Adipose tissue (tissue), 3 donors: ENCODE results near the gene MRPL53. TPM values are rescaled to one million over a fixed set of nuclear protein-coding genes. Genes with fewer than 3 reads are reported as not detected.
"Not testable (repeated sequence)": the region's sequence is repeated elsewhere in the genome, so short reads cannot be mapped to it uniquely, and the experiment has no call there.

ENCODE experiments used
- H3K27ac ChIP-seq: one replicate; pipeline ENCODE4 v1.5.1; 2013; ENCODE audit warnings: low read depth, low read length
- WGBS, 3 donors: extraction: QIAGEN DNeasy Blood & Tissue Kit; methylation state at CpG; one replicate each; pipeline ENCODE4 v1.1.7; 2013; 5-methylcytosine and 5-hydroxymethylcytosine counted together
- polyA plus RNA-seq, 3 donors: library from polyadenylated mRNA; stranded (reverse); fragments of 200-250 nt; gene quantifications; one replicate each; pipeline ENCODE4 v1.2.3, GENCODE V29; 2013
- donor health status: healthy with polysubstance abuse.
- donor health status: Bipolar disorder and iron deficiency.
- donor health status: healthy.

Gene MRPL53
- polyA plus RNA-seq, 3 donors = 43.1 to 112 (median 84.6) TPM

- WGBS, 3 donors = 64 to 81% (median 78%) methylated on average over 13 of the region's 13 CpGs
- H3K27ac ChIP-seq = not testable (repeated sequence)
Observed at GRCh38 chr2:74459503-74460118, 12.9 kb downstream of the MRPL53 start.

GRCh38 chr2:74458938-74459363 lies 13.5 kb downstream of the MRPL53 start:
- no peak overlapping the region for H3K27ac ChIP-seq
- 3 to 6% (median 3%) methylated on average over 10 of the region's 10 CpGs for WGBS, 3 donors

- WGBS, 3 donors = 1% methylated on average over 29 to 38 of the region's 38 CpGs
- H3K27ac ChIP-seq = peak within 1 kb of the TSS; percentile 61
Observed at GRCh38 chr2:74458132-74458937, 14.1 kb downstream of the MRPL53 start, which contains the start of gene WBP1. WBP1 (plus strand) TSS chr2:74458438; CDS start chr2:74458603, 165 bp downstream.

GRCh38 chr2:74457549-74458131 lies 14.8 kb downstream of the MRPL53 start:
- WGBS, 3 donors = 0 to 1% (median 0%) methylated on average over 39 to 46 of the region's 46 CpGs
- H3K27ac ChIP-seq = peak overlapping the region; percentile 61

DNA sequence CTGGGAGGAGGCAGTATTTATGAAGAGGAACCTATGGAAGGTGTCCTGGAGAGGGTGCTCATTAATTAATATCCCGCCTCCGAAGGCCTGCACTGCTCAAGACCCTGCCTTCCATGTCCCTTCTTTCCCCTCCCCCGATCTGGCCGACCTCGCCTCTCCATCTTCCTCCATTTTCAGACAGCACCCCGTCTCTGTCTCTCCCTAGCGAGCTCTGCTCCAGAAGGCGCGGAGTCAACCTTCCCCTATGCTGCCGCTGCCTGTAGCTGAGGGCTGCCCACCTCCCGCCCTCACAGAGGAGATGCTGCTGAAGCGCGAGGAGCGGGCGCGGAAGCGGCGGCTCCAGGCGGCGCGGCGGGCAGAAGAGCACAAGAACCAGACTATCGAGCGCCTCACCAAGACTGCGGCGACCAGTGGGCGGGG lies 15.3 kb downstream of the MRPL53 start:
- no peak overlapping the region for H3K27ac ChIP-seq
- 2 to 3% (median 2%) methylated on average over 24 to 27 of the region's 27 CpGs for WGBS, 3 donors

DNA sequence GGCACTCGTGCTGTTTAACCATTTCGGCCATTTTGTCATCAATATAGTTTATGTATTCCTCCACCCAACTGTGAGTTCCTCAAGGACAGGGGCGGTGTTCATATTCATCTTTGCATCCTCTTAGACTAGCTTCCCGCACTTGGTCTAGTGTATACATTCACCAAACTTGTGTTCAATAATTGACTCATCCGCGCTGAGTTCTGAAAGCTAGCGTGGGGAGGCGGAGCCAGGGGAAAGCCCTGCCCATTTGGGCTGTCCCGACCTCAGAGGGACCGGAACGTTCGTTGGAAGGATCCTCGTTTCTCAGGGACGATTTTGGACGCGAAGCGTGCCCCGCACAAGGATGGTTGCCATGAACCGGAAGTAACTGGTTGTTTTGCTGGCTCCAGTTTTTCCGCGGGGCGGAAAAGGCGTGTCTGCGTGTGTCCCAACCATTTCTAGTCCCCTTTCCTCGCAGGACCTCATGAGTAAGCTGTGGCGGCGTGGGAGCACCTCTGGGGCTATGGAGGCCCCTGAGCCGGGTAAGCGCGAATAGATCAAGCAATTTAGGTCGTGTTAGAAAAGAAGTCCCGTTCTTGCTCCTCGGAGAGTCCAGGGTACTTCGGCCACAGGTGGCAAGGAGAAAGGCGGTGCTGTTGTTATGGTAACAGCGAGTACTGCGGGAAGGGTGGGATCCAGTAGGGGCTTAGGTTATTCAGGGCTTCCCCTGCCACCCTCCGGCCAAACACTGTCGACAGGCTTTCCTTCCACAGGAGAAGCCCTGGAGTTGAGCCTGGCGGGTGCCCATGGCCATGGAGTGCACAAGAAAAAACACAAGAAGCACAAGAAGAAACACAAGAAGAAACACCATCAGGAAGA lies 17.6 kb downstream of the MRPL53 start, which contains the start of gene INO80B:
Gene INO80B, plus strand, starts transcription at position 434 of the 858 bp plus-strand sequence. Its CDS starts 30 bp downstream, at position 464.
- H3K27ac ChIP-seq = no peak within 1 kb of the TSS
- 1% methylated on average over 40 of the region's 40 CpGs for WGBS, 3 donors

- H3K27ac ChIP-seq = no peak overlapping the region
- 82 to 84% (median 84%) methylated on average over 3 of the region's 3 CpGs for WGBS, 3 donors
Observed at GRCh38 chr2:74450570-74451190, 21.8 kb downstream of the MRPL53 start.

- no peak overlapping the region for H3K27ac ChIP-seq
- WGBS, 3 donors = 69 to 80% (median 77%) methylated on average over 2 of the region's 2 CpGs
Observed at GRCh38 chr2:74448771-74449170, 23.7 kb downstream of the MRPL53 start.

DNA sequence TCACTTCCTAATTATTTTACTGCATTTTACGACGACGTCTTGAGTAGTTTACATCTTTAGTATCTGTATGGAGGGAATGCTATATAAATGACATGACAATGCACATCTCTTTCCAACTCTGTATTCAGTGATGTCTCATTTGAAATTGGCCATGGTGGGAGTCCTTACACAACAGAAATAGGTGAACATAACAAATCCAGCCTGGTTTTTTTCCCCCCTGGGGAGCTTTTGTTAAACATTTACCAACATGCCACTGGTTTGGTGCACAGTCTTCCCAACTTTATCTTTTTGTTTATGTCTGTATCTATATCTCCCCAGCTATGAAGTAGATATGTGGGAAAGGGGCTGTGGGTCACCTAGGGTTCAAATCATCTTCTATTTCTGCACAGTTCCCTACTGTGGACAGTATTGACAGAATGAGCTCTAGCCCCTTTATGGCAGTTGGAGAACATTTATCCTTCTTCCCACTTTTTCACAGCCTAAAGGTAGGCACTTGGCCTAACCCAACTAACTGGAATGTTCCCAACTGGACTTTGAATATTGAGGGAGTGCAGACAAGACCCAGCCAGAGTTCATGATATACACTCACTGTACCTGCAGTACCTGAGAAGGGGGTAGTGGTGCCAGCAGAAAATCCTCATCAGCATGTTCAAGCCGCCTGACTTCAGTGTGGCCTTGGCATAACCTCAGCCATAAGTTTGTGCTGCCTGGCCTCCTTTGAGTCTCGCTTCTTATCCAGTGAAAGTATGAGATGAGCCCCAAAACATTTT lies 25.1 kb downstream of the MRPL53 start:
- no peak overlapping the region for H3K27ac ChIP-seq
- 60 to 90% (median 87%) methylated on average over 5 of the region's 5 CpGs for WGBS, 3 donors

GRCh38 chr2:74444498-74445318 lies 27.8 kb downstream of the MRPL53 start:
- H3K27ac ChIP-seq = no peak overlapping the region
- 21 to 33% (median 22%) methylated on average over 5 of the region's 5 CpGs for WGBS, 3 donors

DNA sequence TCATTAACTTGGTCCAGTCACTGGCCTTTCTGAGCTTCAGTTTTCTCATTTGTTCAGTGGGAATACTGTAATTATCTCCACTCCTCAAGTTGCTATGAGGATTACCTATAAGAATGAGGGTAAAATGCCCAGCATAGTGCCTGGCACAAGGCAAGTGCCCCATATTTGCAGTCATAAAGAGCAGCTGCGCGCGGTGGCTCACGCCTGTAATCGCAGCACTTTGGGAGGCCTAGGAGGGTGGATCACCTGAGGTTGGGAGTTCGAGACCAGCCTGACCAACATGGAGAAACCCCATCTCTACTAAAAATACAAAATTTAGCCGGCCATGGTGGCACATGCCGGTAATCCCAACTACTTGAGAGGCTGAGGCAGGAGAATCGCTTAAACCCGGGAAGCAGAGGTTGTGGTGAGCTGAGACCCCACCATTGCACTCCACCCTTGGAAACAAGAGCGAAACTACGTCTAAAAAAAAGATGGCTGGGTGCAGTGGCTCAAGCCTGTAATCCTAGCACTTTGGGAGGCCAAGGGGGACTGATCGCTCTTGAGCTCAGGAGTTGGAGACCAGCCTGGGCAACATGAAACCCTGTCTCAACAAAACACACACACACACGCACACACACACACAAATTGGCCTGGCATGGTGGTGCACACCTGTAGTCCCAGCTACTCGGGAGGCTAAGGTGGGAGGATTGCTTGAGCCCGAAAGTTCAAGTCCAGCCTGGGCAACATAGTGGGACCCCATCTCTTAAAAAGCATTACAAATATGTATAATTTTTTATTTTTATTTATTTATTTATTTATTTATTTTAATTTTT lies 29.8 kb downstream of the MRPL53 start:
- WGBS, 3 donors = 72 to 93% (median 92%) methylated on average over 16 of the region's 16 CpGs
- not testable (repeated sequence) for H3K27ac ChIP-seq

DNA sequence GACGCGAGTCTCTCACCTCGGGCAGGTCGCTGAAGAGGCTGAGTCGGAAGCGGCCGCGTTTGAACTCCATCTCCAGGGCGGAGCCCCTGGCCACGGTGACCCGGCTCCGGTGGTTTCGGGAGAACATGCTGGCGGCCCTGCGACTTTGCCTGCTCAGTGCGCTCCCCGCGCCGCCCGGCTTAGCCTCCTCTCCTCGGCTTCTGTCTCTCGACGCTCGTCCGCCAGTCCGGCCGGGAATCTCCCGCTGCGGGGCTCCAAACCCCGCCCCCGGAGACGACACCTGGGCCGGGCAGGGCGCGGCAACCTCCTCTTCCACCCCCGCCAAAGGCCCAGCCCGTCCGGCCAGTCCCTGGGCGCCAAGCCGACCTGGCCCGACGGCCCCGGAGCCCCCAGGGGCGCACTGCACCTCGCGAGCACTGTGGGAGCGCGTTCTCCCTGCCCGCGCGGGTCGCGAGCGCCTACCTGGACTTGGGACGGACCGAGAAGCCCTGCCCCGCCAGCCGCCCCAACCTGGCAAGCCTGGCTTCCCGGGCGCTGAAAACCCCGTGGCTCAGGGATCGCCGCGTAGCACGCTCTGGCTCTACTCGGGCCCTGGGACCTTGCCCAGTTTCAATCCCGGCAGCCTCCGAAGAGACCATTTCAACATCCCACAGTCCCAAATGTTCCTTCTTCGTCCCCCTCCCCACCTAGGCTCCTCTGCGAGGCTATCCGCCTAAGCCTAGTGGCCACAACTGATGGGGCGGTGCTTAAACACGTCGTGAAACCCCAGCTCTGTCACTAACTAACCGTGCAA lies 30.6 kb downstream of the MRPL53 start, which contains the start of gene RTKN:
Gene RTKN, minus strand, starts transcription at position 248 of the 793 bp plus-strand sequence. Its CDS starts 121 bp downstream, at position 127.
- no peak within 1 kb of the TSS for H3K27ac ChIP-seq
- 7 to 14% (median 13%) methylated on average over 70 to 75 of the region's 75 CpGs for WGBS, 3 donors

DNA sequence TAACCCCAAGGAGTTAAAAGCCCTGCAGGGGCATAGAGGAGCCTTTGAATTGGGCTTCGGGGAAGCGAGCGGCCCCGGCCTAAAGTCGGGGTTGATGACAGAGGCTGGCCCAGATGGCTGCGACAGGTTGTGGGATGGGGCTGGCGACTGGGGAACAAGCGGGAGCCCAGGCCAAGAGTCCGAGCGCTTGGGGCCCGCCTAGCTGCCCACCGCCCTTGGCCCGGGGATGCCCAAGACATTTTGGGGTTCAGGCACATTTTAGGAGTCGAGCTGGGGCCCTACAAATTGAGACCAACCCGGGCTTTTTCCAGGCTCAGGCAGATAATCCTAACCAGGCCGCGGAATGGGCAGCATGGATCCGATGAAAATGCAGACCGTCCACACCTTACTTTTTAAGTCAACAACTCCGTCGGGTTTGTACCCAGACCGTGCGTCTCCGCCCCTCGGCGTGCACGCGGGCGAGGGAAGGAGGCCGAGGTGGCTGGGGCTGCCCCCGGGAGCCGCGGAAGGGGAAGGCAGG lies 31.2 kb downstream of the MRPL53 start:
- no peak overlapping the region for H3K27ac ChIP-seq

GRCh38 chr2:74440378-74441169 lies 31.9 kb downstream of the MRPL53 start:
- H3K27ac ChIP-seq = no peak overlapping the region
- WGBS, 3 donors = 5 to 13% (median 11%) methylated on average over 37 to 45 of the region's 45 CpGs

More for the DNA sequence above, 31.2 kb downstream of the MRPL53 start:
- 9 to 34% (median 22%) methylated on average over 31 to 33 of the region's 33 CpGs for WGBS, 3 donors
